Measurements from ENCODE around the gene NXPE3. TPM values are rescaled to one million over a fixed set of nuclear protein-coding genes. Genes with fewer than 3 reads are reported as not detected.

NXPE3 gene
- total and polyA plus RNA-seq, 2 of the 8 experiments (the other 6 are each of a cell fraction or from before 2014, with no cell fraction given), result 10.9 to 22.7 TPM

- Histone ChIP-seq H3K4me3 (ENCODE audit: extremely low read depth in 1 of 4, insufficient read depth in 2 of 4, low read depth in 3 of 4, low read length in 4 of 4) (peak overlapping the region; percentile 70 to 88 (median 75)), H3K9ac (replicated peaks in 1 of 4; ENCODE audit: extremely low read depth in 1 of 4, low read depth in 3 of 4, low read length in 3 of 4) (peak overlapping the region in 1 of 4 experiments; percentile 29; a peak in 2 of 7 replicates), H2AK5ac (ENCODE audit: low read depth, low read length) (no peak overlapping the region), H3K23me2 (ENCODE audit: low read depth, low read length) (peaks cover 8% of the 10 kb centered on the region), H2BK12ac (ENCODE audit: low read depth, low read length) (0 out of 2 replicates have a peak overlapping the region, but pooled peaks have one; percentile 11), H4K8ac (ENCODE audit: extremely low read depth, insufficient read depth, low read length) (no peak overlapping the region), H3K36me3 (ENCODE audit: control insufficient read depth in 2 of 4, insufficient read depth in 4 of 4, low read length in 3 of 4) (peaks cover 2 to 22% (median 11%) of the 10 kb centered on the region in 4 experiments; a peak in 6 of 8 replicates), H4K5ac (ENCODE audit: insufficient read length, low read depth, low read length) (no peak overlapping the region), H2BK120ac (replicated peaks; ENCODE audit: low read depth, low read length) (no peak overlapping the region), H3K27me3 (replicated peaks in 1 of 4; ENCODE audit: control insufficient read depth in 3 of 4, extremely low read depth in 1 of 4, insufficient read depth in 3 of 4, low read length in 3 of 4) (peaks cover 0 to 7% (median 4%) of the 10 kb centered on the region in 4 experiments; a peak in 4 of 7 replicates), H3K18ac (ENCODE audit: extremely low read depth, low read length) (no peak overlapping the region), H3K23ac (ENCODE audit: insufficient read length) (no peak overlapping the region), H3K14ac (ENCODE audit: insufficient read length) (no peak overlapping the region), H3K4ac (replicated peaks; ENCODE audit: insufficient read length, low read depth, low read length) (no peak overlapping the region), H2AFZ (ENCODE audit: low read length) (no peak overlapping the region), H4K91ac (replicated peaks; ENCODE audit: insufficient read length, low read length) (peak overlapping the region; percentile 46), H3K79me1 (ENCODE audit: low read depth, low read length) (no peaks in the 10 kb centered on the region), H2BK15ac (ENCODE audit: low read length) (0 out of 2 replicates have a peak overlapping the region, but pooled peaks have one; percentile 47), H2BK5ac (ENCODE audit: low read depth, low read length) (no peak overlapping the region), H3K56ac (replicated peaks; ENCODE audit: insufficient read length, low read depth, low read length) (no peak overlapping the region), H3K79me2 (ENCODE audit: control insufficient read depth in 1 of 2, insufficient read depth in 2 of 2, low read length in 2 of 2) (peaks cover 0 to 10% of the 10 kb centered on the region in 2 experiments; a peak in 1 of 4 replicates), H3K4me2 (ENCODE audit: insufficient read depth in 1 of 2, low read depth in 2 of 2, low read length in 2 of 2) (peak overlapping the region; percentile 77 to 96), H4K20me1 (replicated peaks in 1 of 2; ENCODE audit: control insufficient read depth in 1 of 2, insufficient read depth in 2 of 2, low read length in 2 of 2) (no peaks in the 10 kb centered on the region), H2BK20ac (ENCODE audit: low read length) (no peak overlapping the region), H3K27ac (ENCODE audit: low read depth, low read length) (no peak overlapping the region), H3K4me1 (replicated peaks in 1 of 4; ENCODE audit: control insufficient read depth in 3 of 4, insufficient read depth in 4 of 4, low read length in 3 of 4) (peaks cover 5 to 11% (median 6%) of the 10 kb centered on the region in 4 experiments; a peak in 6 of 7 replicates), H3K9me3 (ENCODE audit: insufficient read depth in 2 of 2, low read depth in 1 of 2, low read length in 1 of 2) (no peaks in the 10 kb centered on the region)
- CTCF ChIA-PET (ENCODE audit: partially characterized antibody), result interaction anchor here (1.2 kb wide), 1 partner anchor 23 kb away, joined by 3 read pairs; no protein-coding TSS in a partner anchor
- 30% methylated on average over 9 of the region's 9 CpGs; no CpG with 5 or more reads in 1 of the 2 experiments for WGBS, 2 experiments (ENCODE audit: extremely low coverage in 1 of 2, insufficient coverage in 1 of 2, insufficient read length in 1 of 2, insufficient replicate concordance in 2 of 2, low coverage in 1 of 2, low lambda C conversion rate in 2 of 2, missing lambda C conversion rate in 1 of 2)
- POLR2A ChIA-PET (ENCODE audit: partially characterized antibody), result interaction anchor here (0.6 to 1.5 kb wide), 3 partner anchors 12 to 226 kb away, joined by 3 to 4 read pairs (median 3); partner anchors contain the start of gene NFKBIZ
- DNase-seq (ENCODE audit: low read depth in 1 of 2, low spot score in 2 of 2) (no peak), FAIRE-seq (no peak)
These were observed 891 bp downstream of the NXPE3 start for GRCh38 chr3:101779822-101780381.
